GM12878 (cell line): Measurements from ENCODE around the gene SLC25A13. TPM values are rescaled to one million over a fixed set of nuclear protein-coding genes. Genes with fewer than 3 reads are reported as not detected.

Source experiments
- ATAC-seq: fragments of 200-7000 bp; cut with Tn5 transposase; 3 replicates; pipeline ENCODE4 v1.9.1; 2020; ENCODE audit warnings: mild to moderate bottlenecking, moderate library complexity
- BruUV-seq: library from RNA; stranded (reverse); fragments of 400-500 nt; replicated peaks from 2 replicates; lab custom pipeline; 2021; lab: Mats Ljungman, UMichigan
- CTCF ChIA-PET: fragments of 300-600 bp; sonication (Branson Sonifier 250); formaldehyde crosslinking; extraction: SDS; loops from one replicate; lab custom pipeline; 2021; ENCODE audit warnings: inconsistent platforms; lab: Yijun Ruan, JAX
- POLR2A ChIA-PET: fragments of 350-600 bp; formaldehyde crosslinking; extraction: SDS; loops from one replicate; lab custom pipeline; 2021; ENCODE audit warnings: inconsistent platforms; lab: Charles Lee
- RAD21 ChIA-PET: fragments of 300-600 bp; sonication (Branson Sonifier 250); formaldehyde crosslinking; loops from one replicate; lab custom pipeline; 2023; ENCODE audit warnings: antibody characterized with exemption; ENCODE audit not compliant: unreplicated experiment; lab: Charles Lee
- SMC1A ChIA-PET: fragments of 300-600 bp; sonication (Branson Sonifier 250); formaldehyde crosslinking; loops from one replicate; lab custom pipeline; 2023; ENCODE audit not compliant: unreplicated experiment, uncharacterized antibody; lab: Charles Lee
- DNase-seq: peaks from one replicate; pipeline ENCODE4 v3.0.0-alpha.2; 2011; ENCODE audit warnings: low read depth, low spot score
- FAIRE-seq: peaks from 3 replicates; lab custom pipeline; 2011; peaks lifted over from hg19 to GRCh38; lab: Jason Lieb, UNC
- H2AFZ ChIP-seq: 2 replicates; pipeline ENCODE4 v1.6.0; 2011; ENCODE audit warnings: low read depth, low read length, control low read depth; ENCODE audit not compliant: control insufficient read depth
- H3K27ac ChIP-seq: 2 replicates; pipeline ENCODE4 v1.5.1; 2011; ENCODE audit warnings: control low read depth; ENCODE audit not compliant: control insufficient read depth, insufficient read depth
- H3K27me3 ChIP-seq, 2 experiments: replicated peaks in 1 of 2; 2 replicates each; pipeline versions ENCODE4 v1.6.0 to v1.6.1; 2011; ENCODE audit warnings: low read length in 1 of 2; ENCODE audit not compliant: control insufficient read depth in 2 of 2, insufficient read depth in 2 of 2
- H3K36me3 ChIP-seq, 2 experiments: 2 replicates each; pipeline ENCODE4 v1.5.1; 2011; ENCODE audit warnings: low read length in 1 of 2; ENCODE audit not compliant: control insufficient read depth in 2 of 2, insufficient read depth in 2 of 2
- H3K4me1 ChIP-seq: 2 replicates; pipeline ENCODE4 v1.6.1; 2011; ENCODE audit warnings: mild to moderate bottlenecking, low read length, moderate library complexity, mixed read lengths; ENCODE audit not compliant: control insufficient read depth, insufficient read depth
- H3K4me2 ChIP-seq: 2 replicates; pipeline ENCODE4 v1.6.0; 2011; ENCODE audit warnings: control low read depth; ENCODE audit not compliant: control insufficient read depth, insufficient read depth
- H3K4me3 ChIP-seq: fragments of 200-600 bp; sonication (generic); 2 replicates; pipeline ENCODE4 v1.5.1; 2016
- H3K79me2 ChIP-seq: 2 replicates; pipeline ENCODE4 v1.6.0; 2011; ENCODE audit warnings: low read length; ENCODE audit not compliant: control insufficient read depth, insufficient read depth
- H3K9ac ChIP-seq: 2 replicates; pipeline ENCODE4 v1.8.0; 2011; ENCODE audit warnings: low read length, control low read depth, mixed read lengths; ENCODE audit not compliant: control insufficient read depth, insufficient read depth
- H3K9me3 ChIP-seq: replicated peaks from 3 replicates; pipeline ENCODE4 v1.5.1; 2011; ENCODE audit warnings: mild to moderate bottlenecking, low read length; ENCODE audit not compliant: control insufficient read depth, insufficient read depth
- H4K20me1 ChIP-seq: 2 replicates; pipeline ENCODE4 v1.6.0; 2011; ENCODE audit not compliant: control insufficient read depth, insufficient read depth
- FOS ChIP-seq: IDR thresholded peaks from 3 replicates; pipeline ENCODE4 v1.6.1; 2011; ENCODE audit warnings: borderline replicate concordance; ENCODE audit not compliant: insufficient read length; ENCODE audit errors: extremely low read depth
- IKZF1 ChIP-seq: fragments of 450-650 bp; conservative IDR thresholded peaks from 2 replicates; pipeline ENCODE4 v1.6.1; 2017; ENCODE audit warnings: antibody characterized with exemption, mild to moderate bottlenecking
- RCOR1 ChIP-seq: conservative IDR thresholded peaks from 2 replicates; pipeline ENCODE4 v1.6.1; 2012; ENCODE audit warnings: low read depth, low read length, improper control_type of control experiment
- TCF7 ChIP-seq: IDR thresholded peaks from 2 replicates; pipeline ENCODE4 v1.6.1; 2014; ENCODE audit warnings: antibody characterized with exemption, borderline replicate concordance
- WGBS: methylation state at CpG from one replicate; pipeline ENCODE4 v1.1.6; 2016; ENCODE audit warnings: low lambda C conversion rate; ENCODE audit not compliant: insufficient replicate concordance, insufficient coverage; ENCODE audit errors: missing lambda C conversion rate; 5-methylcytosine and 5-hydroxymethylcytosine counted together
- in situ Hi-C: fragments of 300-500 bp; cut with MboI; formaldehyde crosslinking; loops from 9 replicates; pipeline ENCODE4 v1.14.3; 2018; ENCODE audit warnings: mixed read lengths
- intact Hi-C: fragments of 100-400 bp; cut with micrococcal nuclease; formaldehyde crosslinking; loops from one replicate; pipeline ENCODE4 v1.14.2; 2022; ENCODE audit not compliant: unreplicated experiment
- polyA plus RNA-seq, 11 experiments: library from polyadenylated mRNA; depleted of rRNA in 4 of 11; unstranded in 6 of 11; stranded (reverse) in 5 of 11; fragments of >200 nt; fragmentation: Nextera tagmentation in 4 of 11; fragmentation: Illumina TruSeq in 1 of 11; extraction: Ambion mirVana in 4 of 11; extraction: Trizol in 1 of 11; gene quantifications; 1 replicate in 1 of 11; 2 replicates in 10 of 11; pipeline versions ENCODE4 v1.2.1 to v1.2.3, GENCODE V29; 2011 to 2016; ENCODE audit warnings: inconsistent platforms in 2 of 11, missing spikeins in 2 of 11, low read depth in 1 of 11
- total RNA-seq, 4 experiments: library from RNA; depleted of rRNA in 3 of 4; stranded (reverse); fragments of >200 nt in 3 of 4; fragmentation: Illumina TruSeq in 1 of 4; extraction: Trizol in 1 of 4; gene quantifications; 2 replicates each; pipeline versions ENCODE4 v1.2.1 to v1.2.3, GENCODE V29; 2013 to 2021
- TF ChIP-seq, protein P1 (sequence below): IDR thresholded peaks from 2 replicates; pipeline ENCODE4 v1.6.1; 2011; ENCODE audit warnings: low read depth, low read length, improper control_type of control experiment, borderline replicate concordance
- TF ChIP-seq, protein P2 (sequence below): fragments of 450-650 bp; IDR thresholded peaks from 2 replicates; pipeline ENCODE4 v1.6.1; 2017; ENCODE audit warnings: low read depth, mild to moderate bottlenecking, moderate library complexity
- TF ChIP-seq, protein P3 (sequence below): fragments of 450-650 bp; IDR thresholded peaks from 2 replicates; pipeline ENCODE4 v1.6.1; 2014; ENCODE audit warnings: mild to moderate bottlenecking

SLC25A13 gene
- total and polyA plus RNA-seq, 10 of the 15 experiments (the other 5 are each of a cell fraction or from before 2014, with no cell fraction given): 7.0 to 24.7 (median 18.6) TPM

DNA sequence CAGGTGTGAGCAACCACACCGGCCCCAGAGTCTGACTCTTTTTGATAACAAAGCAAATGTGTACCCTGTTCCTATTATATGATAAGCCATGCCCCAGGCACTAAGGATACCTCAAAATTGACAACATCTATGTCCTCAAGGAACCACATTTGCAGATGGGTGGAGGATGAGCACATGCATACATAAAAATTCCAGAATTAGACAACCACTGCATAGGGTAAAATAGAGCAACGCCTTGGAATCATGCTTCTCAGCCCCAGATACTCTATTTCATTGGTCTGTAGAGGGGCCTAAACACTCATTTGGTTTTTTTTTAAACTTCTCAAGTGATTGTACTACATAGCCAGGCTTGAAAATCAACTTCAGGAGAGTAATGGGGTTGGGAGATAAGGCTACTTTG lies 78.7 kb downstream of the SLC25A13 start:
- no peaks in the 10 kb centered on the region for H3K9me3 ChIP-seq
- H3K36me3 ChIP-seq: no peaks in the 10 kb centered on the region
- no peak overlapping the region for H3K9ac ChIP-seq
- BruUV-seq: no TSS peak
- ATAC-seq: no peak
- CTCF ChIA-PET: no interaction called here
- TF ChIP-seq FOS (no peak), IKZF1 (no peak), RCOR1 (no peak), TCF7 (no peak)
- TF ChIP-seq, protein P1, sequence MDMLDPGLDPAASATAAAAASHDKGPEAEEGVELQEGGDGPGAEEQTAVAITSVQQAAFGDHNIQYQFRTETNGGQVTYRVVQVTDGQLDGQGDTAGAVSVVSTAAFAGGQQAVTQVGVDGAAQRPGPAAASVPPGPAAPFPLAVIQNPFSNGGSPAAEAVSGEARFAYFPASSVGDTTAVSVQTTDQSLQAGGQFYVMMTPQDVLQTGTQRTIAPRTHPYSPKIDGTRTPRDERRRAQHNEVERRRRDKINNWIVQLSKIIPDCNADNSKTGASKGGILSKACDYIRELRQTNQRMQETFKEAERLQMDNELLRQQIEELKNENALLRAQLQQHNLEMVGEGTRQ: no peak
- TF ChIP-seq, protein P2, sequence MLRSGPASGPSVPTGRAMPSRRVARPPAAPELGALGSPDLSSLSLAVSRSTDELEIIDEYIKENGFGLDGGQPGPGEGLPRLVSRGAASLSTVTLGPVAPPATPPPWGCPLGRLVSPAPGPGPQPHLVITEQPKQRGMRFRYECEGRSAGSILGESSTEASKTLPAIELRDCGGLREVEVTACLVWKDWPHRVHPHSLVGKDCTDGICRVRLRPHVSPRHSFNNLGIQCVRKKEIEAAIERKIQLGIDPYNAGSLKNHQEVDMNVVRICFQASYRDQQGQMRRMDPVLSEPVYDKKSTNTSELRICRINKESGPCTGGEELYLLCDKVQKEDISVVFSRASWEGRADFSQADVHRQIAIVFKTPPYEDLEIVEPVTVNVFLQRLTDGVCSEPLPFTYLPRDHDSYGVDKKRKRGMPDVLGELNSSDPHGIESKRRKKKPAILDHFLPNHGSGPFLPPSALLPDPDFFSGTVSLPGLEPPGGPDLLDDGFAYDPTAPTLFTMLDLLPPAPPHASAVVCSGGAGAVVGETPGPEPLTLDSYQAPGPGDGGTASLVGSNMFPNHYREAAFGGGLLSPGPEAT: no peak
- TF ChIP-seq, protein P3, sequence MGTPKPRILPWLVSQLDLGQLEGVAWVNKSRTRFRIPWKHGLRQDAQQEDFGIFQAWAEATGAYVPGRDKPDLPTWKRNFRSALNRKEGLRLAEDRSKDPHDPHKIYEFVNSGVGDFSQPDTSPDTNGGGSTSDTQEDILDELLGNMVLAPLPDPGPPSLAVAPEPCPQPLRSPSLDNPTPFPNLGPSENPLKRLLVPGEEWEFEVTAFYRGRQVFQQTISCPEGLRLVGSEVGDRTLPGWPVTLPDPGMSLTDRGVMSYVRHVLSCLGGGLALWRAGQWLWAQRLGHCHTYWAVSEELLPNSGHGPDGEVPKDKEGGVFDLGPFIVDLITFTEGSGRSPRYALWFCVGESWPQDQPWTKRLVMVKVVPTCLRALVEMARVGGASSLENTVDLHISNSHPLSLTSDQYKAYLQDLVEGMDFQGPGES: no peak
- TF ChIP-seq, all 136 proteins: peak for 0
- Histone ChIP-seq H3K4me3 (no peak overlapping the region), H2AFZ (no peak overlapping the region), H4K20me1 (no peaks in the 10 kb centered on the region), H3K4me2 (no peak overlapping the region), H3K27me3 (no peaks in the 10 kb centered on the region), H3K27ac (no peak overlapping the region), H3K79me2 (no peaks in the 10 kb centered on the region), H3K4me1 (no peaks in the 10 kb centered on the region)
- RAD21 ChIA-PET: no interaction called here
- intact Hi-C loops: no loop called here
- SMC1A ChIA-PET: no interaction called here
- WGBS: 100% methylated on average over 2 of the region's 2 CpGs
- no peak for FAIRE-seq
- in situ Hi-C loops: no loop called here
- POLR2A ChIA-PET: no interaction called here
- DNase-seq: no peak
